H1 (cell line): ENCODE results near the gene TAF4. TPM values are rescaled to one million over a fixed set of nuclear protein-coding genes. Genes with fewer than 3 reads are reported as not detected.

Source experiments
- CTCF ChIA-PET: fragments of 300-600 bp; sonication (Branson Sonifier 250); formaldehyde crosslinking; loops from one replicate; lab custom pipeline; 2021; ENCODE audit not compliant: partially characterized antibody; lab: Charles Lee
- POLR2A ChIA-PET: fragments of 300-600 bp; sonication (Branson Sonifier 250); formaldehyde crosslinking; loops from one replicate; lab custom pipeline; 2021; ENCODE audit warnings: inconsistent platforms; ENCODE audit not compliant: partially characterized antibody; lab: Charles Lee
- DNase-seq, 2 experiments: peaks; one replicate each; pipeline versions ENCODE4 v3.0.0 to v3.0.0-alpha.2; 2010 to 2022; ENCODE audit warnings: low spot score in 2 of 2, low read depth in 1 of 2, mixed read lengths in 1 of 2
- FAIRE-seq: peaks from 2 replicates; lab custom pipeline; 2011; peaks lifted over from hg19 to GRCh38; lab: Jason Lieb, UNC
- H2AFZ ChIP-seq: 2 replicates; pipeline ENCODE4 v1.8.1; 2012; ENCODE audit warnings: low read length, inconsistent platforms
- H2AK5ac ChIP-seq: 2 replicates; pipeline ENCODE4 v1.6.1; 2013; ENCODE audit warnings: low read depth, low read length
- H2BK120ac ChIP-seq: replicated peaks from 2 replicates; pipeline ENCODE3; 2013; ENCODE audit warnings: low read depth, low read length, inconsistent platforms
- H2BK12ac ChIP-seq: 2 replicates; pipeline ENCODE4 v1.6.1; 2013; ENCODE audit warnings: low read depth, low read length
- H2BK15ac ChIP-seq: 2 replicates; pipeline ENCODE4 v1.6.1; 2013; ENCODE audit warnings: low read length
- H2BK20ac ChIP-seq: 2 replicates; pipeline ENCODE4 v1.6.1; 2013; ENCODE audit warnings: low read length
- H2BK5ac ChIP-seq: 2 replicates; pipeline ENCODE4 v1.6.1; 2013; ENCODE audit warnings: low read depth, low read length
- H3K14ac ChIP-seq: 2 replicates; pipeline ENCODE4 v1.6.1; 2013; ENCODE audit warnings: inconsistent platforms; ENCODE audit not compliant: insufficient read length
- H3K18ac ChIP-seq: 2 replicates; pipeline ENCODE4 v1.6.1; 2013; ENCODE audit warnings: low read length; ENCODE audit errors: extremely low read depth
- H3K23ac ChIP-seq: 2 replicates; pipeline ENCODE4 v1.6.1; 2013; ENCODE audit warnings: inconsistent platforms; ENCODE audit not compliant: insufficient read length
- H3K23me2 ChIP-seq: 2 replicates; pipeline ENCODE4 v1.6.1; 2013; ENCODE audit warnings: low read depth, low read length
- H3K27ac ChIP-seq: 2 replicates; pipeline ENCODE4 v1.6.1; 2011; ENCODE audit warnings: low read depth, low read length, inconsistent platforms
- H3K27me3 ChIP-seq, 4 experiments: replicated peaks in 1 of 4; 1 replicate in 1 of 4; 2 replicates in 3 of 4; pipeline versions ENCODE4 v1.6.1 to v1.8.1; 2011 to 2013; ENCODE audit warnings: low read length in 3 of 4, mild to moderate bottlenecking in 3 of 4, inconsistent platforms in 2 of 4, mixed read lengths in 2 of 4, moderate library complexity in 1 of 4; ENCODE audit not compliant: control insufficient read depth in 3 of 4, insufficient read depth in 3 of 4; ENCODE audit errors: extremely low read depth in 1 of 4
- H3K36me3 ChIP-seq, 4 experiments: 2 replicates each; pipeline versions ENCODE4 v1.6.1 to v1.8.1; 2011 to 2013; ENCODE audit warnings: mild to moderate bottlenecking in 4 of 4, low read length in 3 of 4, moderate library complexity in 2 of 4, control low read depth in 1 of 4, inconsistent platforms in 1 of 4; ENCODE audit not compliant: insufficient read depth in 4 of 4, control insufficient read depth in 2 of 4
- H3K4ac ChIP-seq: replicated peaks from 2 replicates; pipeline ENCODE3; 2013; ENCODE audit warnings: low read length, low read depth, mixed read lengths, inconsistent platforms; ENCODE audit not compliant: insufficient read length
- H3K4me1 ChIP-seq, 4 experiments: replicated peaks in 1 of 4; 1 replicate in 1 of 4; 2 replicates in 3 of 4; pipeline versions ENCODE4 v1.6.1 to v1.8.1; 2011 to 2013; ENCODE audit warnings: low read length in 3 of 4, inconsistent platforms in 2 of 4, mixed read lengths in 1 of 4; ENCODE audit not compliant: insufficient read depth in 4 of 4, control insufficient read depth in 3 of 4
- H3K4me2 ChIP-seq, 2 experiments: 2 replicates each; pipeline versions ENCODE4 v1.6.1 to v1.8.1; 2011 to 2013; ENCODE audit warnings: low read depth in 2 of 2, low read length in 2 of 2, control low read depth in 1 of 2, inconsistent platforms in 1 of 2, mild to moderate bottlenecking in 1 of 2; ENCODE audit not compliant: insufficient read depth in 1 of 2
- H3K4me3 ChIP-seq, 4 experiments: fragments of 200-600, 300-600 bp in 1 of 4; sonication (generic), shearing (Covaris generic), sonication (Bioruptor Twin) in 1 of 4; 2 replicates each; pipeline versions ENCODE4 v1.5.1 to v1.8.1; 2011 to 2016; ENCODE audit warnings: low read length in 4 of 4, low read depth in 3 of 4, control low read depth in 2 of 4, inconsistent platforms in 2 of 4, mild to moderate bottlenecking in 2 of 4, mixed read lengths in 1 of 4, moderate library complexity in 1 of 4; ENCODE audit not compliant: insufficient read depth in 2 of 4; ENCODE audit errors: extremely low read depth in 1 of 4
- H3K56ac ChIP-seq: replicated peaks from 2 replicates; pipeline ENCODE3; 2013; ENCODE audit warnings: low read depth, mild to moderate bottlenecking, mixed read lengths, low read length, inconsistent platforms; ENCODE audit not compliant: insufficient read length
- H3K79me1 ChIP-seq: 2 replicates; pipeline ENCODE4 v1.6.1; 2013; ENCODE audit warnings: low read depth, low read length, control low read depth
- H3K79me2 ChIP-seq, 2 experiments: 2 replicates each; pipeline versions ENCODE4 v1.6.1 to v1.8.1; 2012 to 2013; ENCODE audit warnings: low read length in 2 of 2, mild to moderate bottlenecking in 2 of 2, inconsistent platforms in 1 of 2; ENCODE audit not compliant: insufficient read depth in 2 of 2, control insufficient read depth in 1 of 2
- H3K9ac ChIP-seq, 4 experiments: replicated peaks in 1 of 4; 1 replicate in 1 of 4; 2 replicates in 3 of 4; pipeline versions ENCODE4 v1.6.1 to v1.8.1; 2011 to 2013; ENCODE audit warnings: low read depth in 3 of 4, low read length in 3 of 4, control low read depth in 2 of 4, mild to moderate bottlenecking in 2 of 4, moderate library complexity in 2 of 4, inconsistent platforms in 1 of 4; ENCODE audit errors: extremely low read depth in 1 of 4
- H3K9me3 ChIP-seq, 2 experiments: 2 replicates each; pipeline versions ENCODE4 v1.6.1 to v1.8.1; 2012 to 2013; ENCODE audit warnings: mild to moderate bottlenecking in 2 of 2, moderate library complexity in 2 of 2, control low read depth in 1 of 2, inconsistent platforms in 1 of 2, low read depth in 1 of 2, low read length in 1 of 2, mixed read lengths in 1 of 2; ENCODE audit not compliant: insufficient read depth in 2 of 2
- H4K20me1 ChIP-seq, 2 experiments: replicated peaks in 1 of 2; 2 replicates each; pipeline versions ENCODE3 to v1.8.1; 2011 to 2013; ENCODE audit warnings: inconsistent platforms in 2 of 2, low read length in 2 of 2, mild to moderate bottlenecking in 1 of 2; ENCODE audit not compliant: insufficient read depth in 2 of 2, control insufficient read depth in 1 of 2
- H4K5ac ChIP-seq: 2 replicates; pipeline ENCODE4 v1.6.1; 2013; ENCODE audit warnings: low read length, low read depth, mixed read lengths, inconsistent platforms; ENCODE audit not compliant: insufficient read length
- H4K8ac ChIP-seq: 2 replicates; pipeline ENCODE4 v1.8.0; 2013; ENCODE audit warnings: mild to moderate bottlenecking, moderate library complexity, low read length, inconsistent platforms; ENCODE audit not compliant: insufficient read depth; ENCODE audit errors: extremely low read depth
- H4K91ac ChIP-seq: replicated peaks from 2 replicates; pipeline ENCODE3; 2013; ENCODE audit warnings: low read length, mixed read lengths, inconsistent platforms; ENCODE audit not compliant: insufficient read length
- ASH2L ChIP-seq: fragments of 200-600, 300-600 bp; sonication (generic); IDR thresholded peaks from one replicate; pipeline ENCODE4 v1.7.1; 2017; ENCODE audit warnings: low read length
- ATF3 ChIP-seq: IDR thresholded peaks from 2 replicates; pipeline ENCODE4 v1.6.1; 2011; ENCODE audit warnings: low read depth, mild to moderate bottlenecking, low read length; ENCODE audit not compliant: insufficient read depth
- BACH1 ChIP-seq: IDR thresholded peaks from 2 replicates; pipeline ENCODE4 v1.6.1; 2012; ENCODE audit warnings: low read length, improper control_type of control experiment
- CREB1 ChIP-seq: IDR thresholded peaks from 2 replicates; pipeline ENCODE4 v1.6.1; 2012; ENCODE audit warnings: inconsistent platforms
- E2F6 ChIP-seq: IDR thresholded peaks from 2 replicates; pipeline ENCODE4 v1.6.1; 2012; ENCODE audit warnings: inconsistent platforms
- GABPA ChIP-seq: IDR thresholded peaks from 2 replicates; pipeline ENCODE4 v1.6.1; 2011; ENCODE audit warnings: mild to moderate bottlenecking, low read length, moderate library complexity, borderline replicate concordance; ENCODE audit not compliant: insufficient read depth
- JUN ChIP-seq: IDR thresholded peaks from 2 replicates; pipeline ENCODE4 v1.6.1; 2011; ENCODE audit warnings: low read depth, mild to moderate bottlenecking, improper control_type of control experiment, low read length
- JUND ChIP-seq: IDR thresholded peaks from 2 replicates; pipeline ENCODE4 v1.6.1; 2011; ENCODE audit warnings: mild to moderate bottlenecking, improper control_type of control experiment, low read length
- KDM5A ChIP-seq: fragments of 200-600 bp; IDR thresholded peaks from 2 replicates; pipeline ENCODE4 v1.7.1; 2012; ENCODE audit warnings: mild to moderate bottlenecking, low read length, inconsistent platforms, mixed read lengths
- PHF8 ChIP-seq: fragments of 200-600 bp; sonication (generic); conservative IDR thresholded peaks from 2 replicates; pipeline ENCODE4 v1.7.1; 2012; ENCODE audit warnings: low read depth, mild to moderate bottlenecking, inconsistent platforms, low read length, moderate library complexity
- POLR2A ChIP-seq, 2 experiments: IDR thresholded peaks; 1 replicate in 1 of 2; 2 replicates in 1 of 2; pipeline ENCODE4 v1.6.1; 2011; ENCODE audit warnings: low read depth in 2 of 2, low read length in 2 of 2, mild to moderate bottlenecking in 2 of 2; ENCODE audit errors: control extremely low read depth in 1 of 2
- POU5F1 ChIP-seq: IDR thresholded peaks from 2 replicates; pipeline ENCODE4 v1.6.1; 2011; ENCODE audit warnings: low read depth, mild to moderate bottlenecking, low read length, moderate library complexity
- SP4 ChIP-seq: IDR thresholded peaks from 2 replicates; pipeline ENCODE4 v1.6.1; 2012; ENCODE audit warnings: low read length, inconsistent platforms
- WGBS, 2 experiments: shearing (Covaris generic) in 1 of 2; methylation state at CpG; one replicate each; pipeline versions ENCODE4 v1.1.6 to v1.1.7; 2013 to 2015; ENCODE audit warnings: low lambda C conversion rate in 2 of 2, mixed read lengths in 2 of 2, inconsistent platforms in 1 of 2, low coverage in 1 of 2, missing lambda C conversion rate in 1 of 2; ENCODE audit not compliant: insufficient replicate concordance in 2 of 2, insufficient coverage in 1 of 2, insufficient read length in 1 of 2; ENCODE audit errors: extremely low coverage in 1 of 2, missing lambda C conversion rate in 1 of 2; 5-methylcytosine and 5-hydroxymethylcytosine counted together
- polyA plus RNA-seq, 7 experiments: library from polyadenylated mRNA; depleted of rRNA in 3 of 7; stranded (reverse) in 5 of 7; unstranded in 2 of 7; fragments of >200 nt in 5 of 7; fragments of 200-250 nt in 2 of 7; gene quantifications; 1 replicate in 5 of 7; 2 replicates in 1 of 7; 4 replicates in 1 of 7; pipeline versions ENCODE4 v1.2.1 to v1.2.3, GENCODE V29; 2011 to 2013; ENCODE audit warnings: missing spikeins in 2 of 7, mixed read lengths in 2 of 7
- total RNA-seq: library from RNA; stranded (reverse); fragmentation: NEBNext Ultra II Directional; extraction: Animal tissue kit (Norgen Biotek cat#: 25700); gene quantifications from 2 replicates; pipeline ENCODE4 v1.2.1, GENCODE V29; 2021
- TF ChIP-seq, protein P1 (sequence below): IDR thresholded peaks from 2 replicates; pipeline ENCODE4 v1.6.1; 2012; ENCODE audit warnings: inconsistent platforms

The TAF4 gene
- total and polyA plus RNA-seq, 2 of the 8 experiments (the other 6 are each of a cell fraction or from before 2014, with no cell fraction given), result 16.0 to 30.1 TPM

GRCh38 chr20:62083312-62083711 is 17.6 kb upstream of the TAF4 start:
- no peak overlapping the region for H4K91ac ChIP-seq
- no peak overlapping the region for H2BK15ac ChIP-seq
- H3K4me1 ChIP-seq, result peaks cover 0 to 3% (median 0%) of the 10 kb centered on the region in 4 experiments; a peak in 1 of 7 replicates
- peaks cover 0 to 2% (median 0%) of the 10 kb centered on the region in 4 experiments; a peak in 2 of 7 replicates for H3K27me3 ChIP-seq
- H2BK12ac ChIP-seq, result no peak overlapping the region
- H4K20me1 ChIP-seq, result peaks cover 0 to 5% of the 10 kb centered on the region in 2 experiments
- H3K23ac ChIP-seq, result no peak overlapping the region
- no peak overlapping the region for H2BK20ac ChIP-seq
- H3K36me3 ChIP-seq, result no peaks in the 10 kb centered on the region
- no peak overlapping the region for H3K56ac ChIP-seq
- no peak overlapping the region for H4K8ac ChIP-seq
- H3K79me1 ChIP-seq, result no peaks in the 10 kb centered on the region
- peaks cover 0 to 3% of the 10 kb centered on the region in 2 experiments; a peak in 1 of 4 replicates for H3K9me3 ChIP-seq
- CTCF ChIA-PET, result no interaction called here
- DNase-seq, result no peak
- no peaks in the 10 kb centered on the region for H3K79me2 ChIP-seq
- no peak for FAIRE-seq
- POLR2A ChIA-PET, result no interaction called here
- no peaks in the 10 kb centered on the region; the same call in 1 of the 2 replicates for H3K23me2 ChIP-seq
- H3K4ac ChIP-seq, result no peak overlapping the region
- H3K9ac ChIP-seq, result no peak overlapping the region
- H3K27ac ChIP-seq, result no peak overlapping the region
- H2BK5ac ChIP-seq, result no peak overlapping the region
- no peak overlapping the region for H2AFZ ChIP-seq
- 59% methylated on average over 4 of the region's 5 CpGs; no CpG with 5 or more reads in 1 of the 2 experiments for WGBS, 2 experiments
- no peak overlapping the region for H2AK5ac ChIP-seq
- no peak overlapping the region for H3K18ac ChIP-seq
- no peak overlapping the region for H3K4me3 ChIP-seq
- no peak overlapping the region for H3K14ac ChIP-seq
- H2BK120ac ChIP-seq, result no peak overlapping the region
- no peak overlapping the region for H3K4me2 ChIP-seq
- no peak overlapping the region for H4K5ac ChIP-seq
- TF ChIP-seq POU5F1, result no peak
- TF ChIP-seq ASH2L, result no peak
- no peak for TF ChIP-seq PHF8
- TF ChIP-seq, protein P1, sequence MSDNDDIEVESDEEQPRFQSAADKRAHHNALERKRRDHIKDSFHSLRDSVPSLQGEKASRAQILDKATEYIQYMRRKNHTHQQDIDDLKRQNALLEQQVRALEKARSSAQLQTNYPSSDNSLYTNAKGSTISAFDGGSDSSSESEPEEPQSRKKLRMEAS, result no peak
- TF ChIP-seq SP4, result no peak
- TF ChIP-seq POLR2A (IDR thresholded peaks at IDR 0.05; ENCODE audit: control extremely low read depth in 1 of 2, low read depth in 2 of 2, low read length in 2 of 2), result no peak
- TF ChIP-seq ATF3, result no peak
- TF ChIP-seq E2F6, result no peak
- TF ChIP-seq BACH1, result no peak
- TF ChIP-seq CREB1, result no peak
- no peak for TF ChIP-seq KDM5A
- TF ChIP-seq GABPA, result no peak
- no peak for TF ChIP-seq JUN
- no peak for TF ChIP-seq JUND
